ENCODE measurements around the gene GLB1L2.

The GLB1L2 gene

DNA sequence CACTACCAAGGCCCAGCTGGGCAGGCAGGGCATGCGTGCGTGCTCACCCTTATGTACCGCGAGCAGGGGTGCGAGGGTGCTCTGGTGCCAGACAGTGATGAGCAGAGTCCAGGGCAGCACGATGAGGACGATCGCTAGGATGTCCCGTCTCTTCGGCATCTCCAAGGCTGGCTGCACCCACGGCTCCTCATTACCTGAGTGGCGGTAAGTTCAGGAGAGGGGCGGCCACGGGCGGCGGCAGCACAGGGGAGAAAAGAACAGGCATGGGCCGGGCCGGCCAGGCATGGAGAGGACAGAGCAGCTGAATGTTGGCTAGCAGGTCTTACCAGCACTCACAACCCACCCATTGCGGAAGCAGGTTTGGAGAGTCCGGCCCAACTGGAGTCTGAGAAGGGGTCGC lies 55.7 kb downstream of the GLB1L2 start:
- FAIRE-seq = no peak

DNA sequence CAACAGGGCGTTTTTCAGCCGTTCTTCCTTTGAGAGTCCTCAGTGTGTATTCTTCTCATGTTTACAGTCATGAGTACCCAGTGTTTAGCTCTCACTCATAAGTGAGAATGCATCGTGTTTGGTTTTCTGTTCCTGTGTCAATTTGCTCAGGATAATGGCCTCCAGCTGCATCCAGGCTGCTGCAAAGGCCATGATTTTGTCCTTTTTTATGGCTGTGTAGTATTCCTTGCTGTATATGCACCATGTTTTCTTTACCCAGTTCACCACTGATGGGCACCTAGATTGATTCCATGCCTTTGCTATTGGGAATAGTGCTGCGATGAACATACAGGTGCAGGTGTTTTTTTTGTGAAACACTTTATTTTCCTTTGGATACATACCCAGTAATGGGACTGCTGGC lies 56.8 kb downstream of the GLB1L2 start:
- FAIRE-seq = no peak

DNA sequence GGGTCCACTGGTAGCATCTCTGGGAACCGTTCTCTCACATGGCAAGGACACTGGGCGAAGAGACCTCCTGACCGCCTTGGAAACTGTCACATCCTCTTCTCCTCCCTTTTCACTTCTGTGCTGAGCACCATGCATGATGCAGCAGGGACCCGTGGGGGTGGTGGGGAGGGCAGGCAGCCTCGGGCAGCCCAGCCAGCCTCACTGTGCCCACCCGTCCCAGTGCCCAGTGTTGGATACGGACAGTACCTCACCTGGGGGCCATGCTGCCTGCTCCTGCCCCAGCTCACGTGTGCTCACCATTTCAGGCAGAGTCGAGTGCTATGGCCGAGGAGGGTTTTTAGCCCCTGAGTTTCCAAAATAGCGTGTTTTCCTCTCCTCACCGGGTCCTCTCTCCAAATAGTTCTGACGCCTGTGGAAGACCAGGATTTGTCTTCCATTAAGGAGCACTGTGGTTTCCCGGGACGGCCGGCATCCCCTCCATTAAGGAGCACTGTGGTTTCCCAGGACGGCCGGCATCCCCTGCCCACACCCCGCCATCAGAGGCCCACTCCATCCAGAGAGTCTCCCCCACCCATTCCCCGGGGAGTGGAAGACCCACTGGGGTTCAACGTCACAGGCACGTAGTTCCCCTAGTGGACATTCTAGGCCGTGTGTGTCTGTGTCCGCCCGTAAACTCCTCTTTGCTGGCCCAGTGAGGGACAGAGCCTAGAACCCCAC lies 57.8 kb downstream of the GLB1L2 start:
- FAIRE-seq = no peak

DNA sequence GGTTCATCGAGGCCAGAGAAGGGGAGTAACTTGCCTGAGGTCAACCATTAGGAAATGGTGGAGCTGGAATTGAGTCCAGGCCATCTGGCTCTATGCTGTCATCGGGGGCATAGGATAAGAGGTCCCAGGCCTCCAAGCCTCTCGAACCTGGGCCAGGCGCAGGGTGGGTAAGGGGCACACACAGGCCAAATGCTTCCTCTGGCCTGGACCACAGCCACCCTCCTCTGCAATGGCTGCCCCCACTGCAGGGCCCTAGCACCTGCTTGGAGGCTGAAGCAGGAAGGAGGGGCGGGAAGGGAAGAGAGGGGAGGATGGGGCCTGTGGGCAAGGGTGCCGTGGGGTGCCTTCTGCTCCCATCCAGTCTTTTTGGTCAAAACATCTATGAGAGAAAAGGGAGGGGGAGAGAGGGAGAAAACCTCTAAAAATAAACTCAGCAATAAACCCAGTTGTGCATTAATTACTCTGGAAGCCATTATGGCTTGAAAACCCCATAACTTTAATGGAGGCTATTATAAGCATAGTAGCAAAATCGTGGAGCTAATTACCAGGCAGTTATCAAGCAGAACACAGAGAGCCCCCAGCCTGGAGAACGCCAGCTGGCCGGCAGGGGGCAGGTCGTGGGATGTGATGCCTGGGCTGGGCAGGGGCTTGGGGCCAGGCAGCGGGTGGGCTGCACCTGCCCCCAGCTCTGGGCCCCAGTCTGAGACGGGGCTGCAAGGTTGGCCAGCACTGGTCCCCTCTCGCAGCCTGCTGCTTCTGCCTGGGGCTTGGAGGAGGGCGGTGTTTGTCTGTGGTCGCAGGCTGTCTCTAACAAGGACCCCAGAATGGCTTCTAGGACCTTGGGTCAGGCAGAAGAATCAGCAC lies 59.1 kb downstream of the GLB1L2 start:
- FAIRE-seq = no peak

DNA sequence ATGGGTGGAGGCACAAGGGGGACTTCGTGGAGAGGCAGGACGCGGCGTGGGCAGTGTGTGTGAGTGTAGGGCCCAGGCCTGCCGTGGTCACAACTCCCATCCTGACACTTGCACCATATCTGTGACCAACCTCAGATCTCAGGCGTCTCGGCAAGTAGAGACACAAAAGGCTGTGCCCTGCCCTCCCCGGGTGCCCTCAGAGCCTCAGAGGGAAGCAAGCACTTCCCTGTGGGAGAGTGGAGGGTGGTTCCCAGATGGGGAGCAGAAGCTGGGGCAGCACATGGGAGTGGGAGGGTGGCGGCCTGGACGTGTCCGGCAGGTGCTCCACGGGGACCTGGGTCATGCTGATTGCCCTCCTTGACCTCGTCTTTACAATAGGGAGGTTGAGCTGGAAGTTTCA lies 59.9 kb downstream of the GLB1L2 start:
- no peak for FAIRE-seq

DNA sequence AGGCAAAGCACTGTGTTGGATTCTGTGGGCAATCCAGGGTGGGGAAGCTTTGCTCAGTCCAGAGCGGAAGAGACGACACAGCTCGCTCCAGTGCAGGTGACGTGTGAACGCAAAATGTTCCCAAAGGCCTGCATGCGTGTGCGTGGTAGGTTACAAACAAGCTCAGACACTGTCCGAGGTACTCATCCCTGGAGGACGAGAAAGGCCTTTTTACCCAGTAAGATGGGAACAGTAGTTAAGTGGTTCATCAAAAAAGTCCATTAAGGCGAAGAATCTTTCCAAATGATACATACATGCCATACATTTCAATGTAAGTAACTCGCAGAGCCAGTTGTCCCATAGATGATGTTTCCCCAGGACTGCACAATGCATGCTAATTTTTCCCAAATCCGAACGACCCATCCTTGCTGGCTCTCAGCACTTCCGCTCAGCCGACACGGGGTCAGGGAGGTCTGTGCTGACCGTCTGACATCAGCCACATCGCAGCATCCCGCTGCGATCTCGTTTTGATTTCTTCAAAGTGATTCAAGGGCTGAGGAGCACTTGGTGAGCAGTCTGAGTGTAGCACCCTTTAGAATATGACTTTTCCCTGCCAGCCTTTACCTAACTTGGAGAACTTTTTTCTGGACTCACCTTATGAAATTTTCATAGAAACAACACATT lies 61.3 kb downstream of the GLB1L2 start:
- FAIRE-seq = no peak

DNA sequence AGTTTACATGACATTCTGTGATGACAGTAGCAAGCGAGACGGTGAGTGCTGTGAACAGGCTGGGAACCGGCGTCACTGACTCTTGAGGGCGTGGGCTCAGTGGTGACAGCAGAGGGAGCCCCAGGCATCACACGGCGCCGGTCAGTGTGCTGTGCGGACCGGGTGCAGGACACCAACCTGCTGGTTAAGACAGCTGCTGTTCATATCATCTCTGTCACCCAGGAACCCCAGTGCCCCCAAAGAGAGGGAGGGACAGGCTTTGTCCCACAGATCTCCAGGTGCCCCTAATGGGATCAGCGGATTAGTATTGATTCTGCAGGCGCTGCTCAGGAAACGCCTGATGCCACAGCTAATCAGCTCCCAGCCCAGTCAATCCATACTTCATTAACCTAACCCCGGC lies 61.9 kb downstream of the GLB1L2 start:
- FAIRE-seq = no peak

DNA sequence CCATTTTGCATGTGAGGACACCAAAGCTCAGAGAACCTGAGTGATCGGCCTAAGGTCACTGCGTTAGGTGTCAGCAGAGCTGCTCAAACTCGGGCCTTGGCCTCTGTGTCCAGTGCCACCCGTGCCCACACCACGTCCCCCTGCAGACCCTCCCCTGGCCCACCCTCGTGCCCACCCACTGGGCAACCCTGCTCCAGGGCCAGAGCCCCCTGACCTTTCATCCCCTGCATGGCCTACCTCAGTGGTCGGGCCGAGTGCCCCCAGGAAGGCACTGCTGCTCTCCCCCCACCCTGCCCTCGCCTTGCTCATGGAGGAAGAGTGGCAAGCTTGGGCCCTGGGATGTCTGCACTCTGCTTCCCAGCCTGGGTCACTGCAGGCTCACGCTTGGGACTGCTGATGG lies 62.5 kb downstream of the GLB1L2 start:
- FAIRE-seq = no peak

DNA sequence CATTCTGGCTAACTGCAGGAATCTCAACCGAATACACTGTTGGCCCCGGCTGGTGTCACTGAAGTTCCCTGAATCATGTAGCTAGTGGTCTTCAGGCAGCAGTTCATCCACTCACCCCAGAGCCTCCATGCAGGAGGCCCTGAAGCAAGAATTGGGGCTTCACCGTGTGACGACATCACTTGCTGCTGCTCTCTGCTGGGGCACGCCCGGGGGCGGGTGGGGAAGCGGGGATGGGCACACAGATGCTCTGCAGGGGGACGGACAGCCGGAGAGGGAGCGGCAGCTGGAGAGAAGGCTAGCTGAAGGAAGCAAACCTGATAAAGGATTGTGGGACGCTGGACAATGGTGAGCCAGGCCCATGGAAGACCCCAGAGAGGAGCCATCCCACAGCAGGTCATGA lies 63.2 kb downstream of the GLB1L2 start:
- no peak for FAIRE-seq

DNA sequence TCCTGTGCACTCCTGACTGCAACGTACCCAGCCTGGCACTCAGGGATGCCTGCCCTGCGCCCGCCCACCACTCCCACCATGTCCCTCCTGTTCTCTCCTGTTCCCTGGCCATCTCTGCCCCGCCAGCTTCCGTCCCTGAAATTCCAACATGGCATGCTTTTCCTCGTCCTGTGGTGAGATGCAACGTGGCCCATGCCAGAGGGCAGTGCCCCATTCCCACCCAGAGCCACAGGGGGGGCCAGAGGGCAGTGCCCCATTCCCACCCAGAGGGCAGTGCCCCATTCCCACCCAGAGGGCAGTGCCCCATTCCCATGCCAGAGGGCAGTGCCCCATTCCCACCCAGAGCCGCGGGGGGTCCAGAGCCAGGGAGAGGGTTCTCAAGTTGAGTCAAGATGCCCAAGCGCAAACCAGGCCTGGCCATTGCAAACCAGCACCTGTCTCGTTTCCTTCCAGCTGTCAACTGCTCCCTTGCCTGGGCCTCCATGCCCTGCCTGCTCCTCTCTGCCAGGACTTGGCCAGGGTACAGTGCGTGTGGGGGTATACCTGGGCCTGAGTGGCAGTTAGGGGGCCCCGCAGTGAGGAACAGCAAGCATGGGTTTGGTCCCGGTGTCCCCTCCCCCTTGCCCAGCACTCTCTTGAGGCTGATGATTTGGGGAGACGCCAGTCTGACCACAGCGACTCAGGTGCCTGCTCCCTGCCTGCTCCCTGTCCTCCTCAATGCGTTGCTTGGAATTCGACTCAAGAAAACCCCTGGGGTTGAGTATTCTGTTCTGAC lies 65.7 kb downstream of the GLB1L2 start:
- no peak for FAIRE-seq

DNA sequence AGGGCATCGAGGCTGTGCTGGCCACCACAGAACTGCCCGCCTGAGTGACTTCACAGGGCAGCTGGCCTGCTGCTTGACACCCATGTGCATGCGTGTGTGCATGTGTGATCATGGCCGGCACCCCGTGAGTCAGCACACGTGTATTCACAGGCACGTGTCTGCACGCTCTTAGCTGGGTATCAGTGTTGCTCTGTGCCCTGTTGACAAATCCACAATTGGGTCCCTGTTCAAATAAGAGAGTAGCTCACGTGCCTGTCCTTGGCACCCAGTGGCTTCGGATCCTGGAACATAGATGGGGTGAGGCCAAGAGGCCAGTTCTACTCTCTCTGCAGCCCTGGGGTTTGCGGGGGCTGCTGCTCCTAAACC lies 66.3 kb downstream of the GLB1L2 start:
- no peak for FAIRE-seq

DNA sequence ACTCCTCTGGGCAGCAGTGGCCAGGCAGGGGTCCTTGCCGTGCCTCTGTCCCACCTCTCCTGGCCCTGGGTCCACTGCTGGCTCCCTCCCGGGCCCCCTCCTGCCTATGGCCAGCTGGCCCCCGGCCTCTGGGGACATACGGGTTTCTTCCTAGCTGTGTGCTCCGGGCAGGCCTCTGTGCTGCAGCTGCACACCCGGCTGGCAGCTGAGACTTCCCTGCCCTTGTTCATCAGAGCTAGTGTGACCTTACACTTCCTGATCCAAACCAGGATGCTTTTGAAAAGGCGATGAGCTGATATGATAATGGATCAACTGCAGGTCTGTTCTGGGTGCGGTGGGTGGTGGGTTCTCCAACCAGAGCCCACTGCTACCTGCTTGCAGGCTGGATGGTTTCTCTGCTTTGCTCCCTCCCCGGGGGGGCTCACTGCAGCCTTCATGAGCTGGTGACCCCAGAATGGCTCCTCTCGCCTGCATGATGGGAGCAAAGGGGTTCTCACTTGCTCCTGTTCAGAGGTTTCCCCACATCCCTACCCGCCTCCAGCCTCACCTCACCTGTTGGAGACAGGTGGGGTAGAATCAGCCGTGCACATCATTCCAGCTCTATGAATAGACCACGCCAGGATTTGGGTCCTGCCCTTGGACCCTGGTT lies 67.0 kb downstream of the GLB1L2 start:
- no peak for FAIRE-seq

DNA sequence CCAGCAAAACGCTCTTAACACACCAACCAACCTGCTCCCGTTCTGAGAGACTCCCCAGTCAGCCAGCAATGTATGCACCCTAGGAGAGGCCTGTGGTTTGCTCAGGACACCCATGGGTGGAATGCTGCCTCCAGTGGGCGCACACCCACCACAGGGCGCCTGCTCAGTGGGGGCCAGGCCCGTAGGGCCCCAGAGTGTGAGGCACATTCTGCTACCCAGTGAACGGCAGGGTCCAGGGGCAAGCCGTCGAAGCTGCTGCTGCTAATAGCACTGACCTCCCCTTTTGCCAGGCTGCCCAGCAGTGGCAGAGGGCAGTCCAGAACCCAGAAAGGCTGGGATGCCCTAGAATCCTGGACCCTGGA lies 67.5 kb downstream of the GLB1L2 start:
- no peak for FAIRE-seq

DNA sequence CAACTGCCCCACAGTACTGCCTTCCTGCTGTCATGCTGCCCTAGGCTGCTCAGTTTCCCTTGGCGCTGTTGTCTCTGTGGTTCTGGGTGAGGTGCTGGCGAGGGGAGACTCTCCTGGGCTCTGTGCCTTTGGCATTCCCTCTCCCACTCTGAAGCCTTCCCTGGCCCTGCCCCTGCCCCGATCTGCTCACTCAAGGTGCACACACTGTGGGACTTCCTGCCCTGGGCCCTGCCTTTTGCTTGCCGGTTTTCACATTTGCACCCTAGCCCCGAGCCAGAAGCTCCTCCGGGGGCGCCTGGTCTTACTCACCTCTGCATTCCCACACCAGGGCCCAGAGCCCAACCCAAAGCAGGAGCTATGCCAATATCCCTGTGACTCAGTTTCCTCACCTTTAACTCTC lies 68.2 kb downstream of the GLB1L2 start:
- FAIRE-seq = no peak

DNA sequence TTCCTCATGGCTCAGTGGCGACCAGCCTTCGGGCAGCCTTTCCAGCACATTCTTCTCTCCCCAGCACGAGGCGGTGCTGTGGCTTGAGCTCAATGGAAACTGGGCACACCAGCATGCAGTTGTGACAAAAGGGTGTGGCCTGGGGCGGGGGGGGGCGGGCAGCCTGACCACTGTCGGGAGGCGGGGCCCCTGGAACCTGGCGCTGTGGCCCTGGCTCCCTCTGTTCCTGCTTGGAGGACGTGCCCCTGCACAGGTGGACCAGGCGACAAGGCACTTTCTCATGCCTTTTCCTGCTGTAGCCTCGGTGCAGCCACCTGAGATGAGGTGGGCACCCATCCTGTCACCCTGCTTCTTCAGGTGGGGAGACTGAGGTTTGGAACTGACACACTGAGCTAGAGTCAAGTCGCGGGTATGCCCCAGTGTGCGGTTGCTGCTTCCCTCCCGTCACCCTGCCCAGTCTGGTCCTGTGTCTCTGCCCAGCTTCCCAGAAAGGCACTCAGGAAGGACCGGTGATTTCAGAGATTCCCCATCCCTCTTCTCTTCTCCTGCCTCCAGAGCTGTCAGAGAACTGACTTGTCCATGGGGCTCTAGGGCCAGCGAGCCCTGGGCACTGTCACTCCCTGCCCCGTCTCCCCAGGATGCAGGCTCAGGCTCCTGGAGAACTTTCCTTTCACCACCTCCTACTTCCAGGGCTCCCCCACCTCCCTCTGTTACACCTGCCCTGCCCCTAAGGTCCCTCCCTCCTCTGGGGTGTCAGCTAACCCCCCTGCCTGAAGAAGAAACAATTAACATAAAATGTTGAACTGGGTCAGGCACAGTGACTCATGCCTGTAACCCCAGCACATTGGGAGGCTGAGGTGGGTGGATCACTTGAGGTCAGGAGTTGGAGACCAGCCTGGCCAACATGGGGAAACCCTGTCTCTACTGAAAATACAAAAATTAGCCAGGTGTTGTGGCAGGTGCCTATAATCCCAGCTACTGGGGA lies 70.3 kb downstream of the GLB1L2 start:
- FAIRE-seq = no peak

DNA sequence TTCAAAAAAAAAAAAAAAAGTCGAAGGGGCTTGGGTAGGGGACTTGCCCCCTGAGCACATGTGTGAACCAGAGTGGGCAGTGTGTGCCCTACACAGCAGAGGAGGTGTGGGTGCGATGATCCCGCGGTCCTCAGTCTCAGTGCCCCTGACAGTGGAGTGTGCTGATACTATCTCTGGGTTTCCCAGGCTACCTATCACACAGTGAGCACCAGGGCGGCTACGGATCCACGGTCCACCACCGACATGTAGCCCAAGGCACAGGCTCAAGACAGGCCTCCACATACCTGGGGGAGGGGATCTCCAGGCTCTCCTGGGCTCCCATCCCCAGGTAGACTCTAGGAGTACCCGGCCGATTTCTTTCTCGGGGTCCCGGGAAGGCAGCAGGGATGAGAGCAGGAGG lies 71.1 kb downstream of the GLB1L2 start:
- no peak for FAIRE-seq

DNA sequence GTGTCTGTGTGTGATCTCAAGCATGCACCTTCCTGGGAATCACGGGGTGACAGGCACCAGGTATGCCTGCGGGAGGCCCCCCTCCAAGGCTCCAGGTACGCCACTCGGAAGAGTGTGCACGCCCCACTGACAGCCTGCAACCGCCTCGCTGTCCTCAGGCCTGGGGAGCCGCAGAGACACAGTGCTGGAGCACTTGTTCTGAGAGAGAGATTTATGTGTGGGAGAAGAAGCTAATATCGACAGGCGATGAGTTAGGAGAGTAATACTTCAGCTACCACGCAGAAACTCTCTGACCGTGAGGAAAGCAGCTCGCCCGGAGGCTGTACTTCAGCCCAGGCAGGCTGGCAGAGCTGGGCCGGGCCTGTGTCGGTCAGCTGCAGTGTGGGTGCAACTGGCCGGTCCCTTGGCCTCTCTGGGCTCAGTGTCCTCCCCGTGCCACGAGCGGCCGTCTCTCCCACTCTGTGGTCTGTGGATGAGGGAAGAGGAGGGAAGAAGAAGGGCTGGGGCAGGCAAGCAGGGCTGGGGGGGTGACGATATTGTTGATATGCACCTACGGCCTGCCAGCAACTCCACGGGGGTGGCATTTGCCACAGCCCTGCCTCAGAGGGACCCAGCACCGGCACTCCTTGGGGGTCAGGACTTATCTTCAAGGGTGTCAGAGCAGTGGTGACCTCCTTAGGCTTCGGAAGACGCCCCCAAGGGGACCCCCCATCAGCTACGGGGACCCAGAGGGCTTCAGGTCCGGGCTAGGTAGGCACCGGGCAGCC lies 73.0 kb downstream of the GLB1L2 start:
- no peak for FAIRE-seq

DNA sequence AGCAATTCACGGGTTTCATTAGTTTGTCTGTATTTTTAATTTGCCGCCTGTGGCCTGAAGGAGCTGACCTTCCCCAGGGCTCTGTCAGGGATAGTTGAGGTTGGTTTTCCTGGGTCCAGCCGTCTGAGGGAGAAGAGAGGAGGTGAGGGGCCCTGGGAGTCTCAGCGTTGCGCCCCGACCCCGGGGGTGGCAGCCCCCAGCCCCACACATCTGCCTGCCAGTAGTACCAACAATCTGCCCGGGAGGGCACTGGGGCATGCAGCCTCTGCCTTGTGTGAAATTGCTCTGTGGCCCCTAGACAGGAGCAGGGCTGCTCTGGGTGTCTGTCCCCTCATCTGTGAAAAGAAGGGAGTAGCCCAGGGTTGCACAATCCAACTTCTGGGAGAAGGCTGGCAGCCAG lies 73.6 kb downstream of the GLB1L2 start:
- FAIRE-seq = no peak

DNA sequence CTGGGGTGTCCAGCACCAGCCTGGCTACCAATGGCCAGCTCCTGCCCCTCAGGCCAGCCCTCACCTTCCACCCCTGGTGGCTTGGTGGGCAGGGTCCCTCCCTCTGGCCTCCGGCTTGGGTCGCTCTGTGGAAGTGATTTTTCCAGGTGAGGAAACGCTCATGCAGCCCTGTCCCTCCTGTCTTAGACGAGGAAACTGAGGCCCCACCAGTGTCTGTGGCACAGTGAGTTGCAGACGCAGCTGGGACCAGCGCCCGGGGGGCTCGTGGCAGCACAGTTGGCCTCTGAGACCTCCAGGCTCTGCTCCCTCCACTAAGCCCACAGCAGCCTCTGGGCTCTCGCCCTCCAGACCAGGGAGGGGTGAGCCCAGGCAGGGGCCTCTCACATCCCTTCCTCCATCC lies 74.1 kb downstream of the GLB1L2 start:
- no peak for FAIRE-seq

Data from colon (tissue), 2 donors.